ENCODE data around the gene HECW1. TPM values are rescaled to one million over a fixed set of nuclear protein-coding genes. Genes with fewer than 3 reads are reported as not detected.

HECW1 gene
- polyA plus RNA-seq, 1 donor (not counting 4 experiments of a cell fraction or from before 2014, with no cell fraction given) = not detected

DNA sequence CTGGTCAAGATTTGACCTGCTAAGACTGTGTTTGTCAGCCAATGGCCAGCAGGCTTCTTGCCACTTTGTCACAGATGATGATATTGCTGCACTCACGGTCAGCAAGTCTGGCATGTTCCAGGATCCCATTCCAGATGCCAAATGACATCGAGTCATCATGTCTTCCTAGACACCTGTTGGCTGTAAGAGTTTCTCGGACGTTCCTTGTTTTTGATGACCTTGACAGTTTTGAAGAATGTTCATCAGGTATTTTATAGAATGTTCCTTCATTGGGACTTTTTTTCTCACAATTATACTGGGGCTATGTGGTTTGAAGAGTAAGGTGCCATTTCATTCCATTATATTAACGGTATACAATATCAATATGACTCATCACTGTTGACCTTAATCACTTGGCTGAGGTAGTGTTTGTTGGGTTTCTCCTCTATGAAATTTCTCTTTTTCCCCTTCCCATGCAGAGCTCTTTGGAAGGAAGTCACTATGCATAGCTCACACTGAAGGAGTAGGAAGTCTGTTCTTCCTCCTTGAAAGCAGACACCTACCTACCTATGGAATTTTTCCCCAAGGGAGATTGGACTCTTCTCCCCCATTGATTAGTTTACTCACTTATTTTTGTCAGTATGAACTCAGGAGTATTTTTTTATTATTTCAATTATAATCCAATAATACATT, 31.6 kb downstream of the HECW1 start:
- Histone ChIP-seq H4K20me1 (ENCODE audit: control insufficient read depth, extremely low read depth, insufficient read depth, low read length) (no peaks in the 10 kb centered on the region), H3K4me3 (ENCODE audit: control insufficient read depth in 2 of 3, extremely low read depth in 1 of 3, insufficient read depth in 2 of 3, low read depth in 1 of 3, low read length in 3 of 3) (no peak overlapping the region), H3K27ac (ENCODE audit: control insufficient read depth, insufficient read depth, low read length) (no peak overlapping the region), H3K79me2 (ENCODE audit: control insufficient read depth, insufficient read depth, low read length) (no peaks in the 10 kb centered on the region), H3K9me1 (ENCODE audit: control insufficient read depth, extremely low read depth, insufficient read depth, low read length) (no peaks in the 10 kb centered on the region), H3K4me1 (ENCODE audit: control insufficient read depth, extremely low read depth, insufficient read depth, low read length) (peaks cover 22% of the 10 kb centered on the region), H2AFZ (ENCODE audit: control insufficient read depth, low read length) (no peak overlapping the region), H3K9ac (ENCODE audit: control insufficient read depth, extremely low read depth, insufficient read depth, low read length) (no peak overlapping the region), H3K9me3 (ENCODE audit: control insufficient read depth, low read depth, low read length) (no peaks in the 10 kb centered on the region), H3K27me3 (ENCODE audit: control insufficient read depth, extremely low read depth, insufficient read depth, low read length) (no peaks in the 10 kb centered on the region), H3K4me2 (ENCODE audit: control insufficient read depth, extremely low read depth, insufficient read depth, low read depth, low read length) (peak overlapping the region; percentile 42), H3K36me3 (ENCODE audit: control insufficient read depth in 2 of 2, extremely low read depth in 1 of 2, insufficient read depth in 2 of 2, low read length in 2 of 2) (no peaks in the 10 kb centered on the region)
- FAIRE-seq (peak; percentile 89), DNase-seq (ENCODE audit: low read depth, low spot score) (peak; percentile 23)
- TF ChIP-seq EZH2 (IDR thresholded peaks at IDR 0.05; ENCODE audit: low read length) = no peak
- TF ChIP-seq, protein P1, sequence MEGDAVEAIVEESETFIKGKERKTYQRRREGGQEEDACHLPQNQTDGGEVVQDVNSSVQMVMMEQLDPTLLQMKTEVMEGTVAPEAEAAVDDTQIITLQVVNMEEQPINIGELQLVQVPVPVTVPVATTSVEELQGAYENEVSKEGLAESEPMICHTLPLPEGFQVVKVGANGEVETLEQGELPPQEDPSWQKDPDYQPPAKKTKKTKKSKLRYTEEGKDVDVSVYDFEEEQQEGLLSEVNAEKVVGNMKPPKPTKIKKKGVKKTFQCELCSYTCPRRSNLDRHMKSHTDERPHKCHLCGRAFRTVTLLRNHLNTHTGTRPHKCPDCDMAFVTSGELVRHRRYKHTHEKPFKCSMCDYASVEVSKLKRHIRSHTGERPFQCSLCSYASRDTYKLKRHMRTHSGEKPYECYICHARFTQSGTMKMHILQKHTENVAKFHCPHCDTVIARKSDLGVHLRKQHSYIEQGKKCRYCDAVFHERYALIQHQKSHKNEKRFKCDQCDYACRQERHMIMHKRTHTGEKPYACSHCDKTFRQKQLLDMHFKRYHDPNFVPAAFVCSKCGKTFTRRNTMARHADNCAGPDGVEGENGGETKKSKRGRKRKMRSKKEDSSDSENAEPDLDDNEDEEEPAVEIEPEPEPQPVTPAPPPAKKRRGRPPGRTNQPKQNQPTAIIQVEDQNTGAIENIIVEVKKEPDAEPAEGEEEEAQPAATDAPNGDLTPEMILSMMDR (optimal IDR thresholded peaks at IDR 0.05 in 1 of 3, IDR thresholded peaks at IDR 0.05 in 1 of 3, conservative IDR thresholded peaks at IDR 0.05 in 1 of 3; ENCODE audit: extremely low read depth in 1 of 3, insufficient read depth in 2 of 3, low read length in 3 of 3) = no peak
- dilution Hi-C loops (cut with MboI; ENCODE audit: extremely low pct_ligation_motif_present, low sequenced_read_pairs) = no loop called here

- Histone ChIP-seq H3K4me1 (ENCODE audit: control insufficient read depth, extremely low read depth, insufficient read depth, low read length) (peaks cover 22% of the 10 kb centered on the region), H3K27ac (ENCODE audit: control insufficient read depth, insufficient read depth, low read length) (no peak overlapping the region), H2AFZ (ENCODE audit: control insufficient read depth, low read length) (no peak overlapping the region), H3K4me2 (ENCODE audit: control insufficient read depth, extremely low read depth, insufficient read depth, low read depth, low read length) (peak overlapping the region; percentile 33), H3K9ac (ENCODE audit: control insufficient read depth, extremely low read depth, insufficient read depth, low read length) (no peak overlapping the region), H3K9me3 (ENCODE audit: control insufficient read depth, low read depth, low read length) (no peaks in the 10 kb centered on the region), H3K27me3 (ENCODE audit: control insufficient read depth, extremely low read depth, insufficient read depth, low read length) (no peaks in the 10 kb centered on the region), H4K20me1 (ENCODE audit: control insufficient read depth, extremely low read depth, insufficient read depth, low read length) (no peaks in the 10 kb centered on the region), H3K79me2 (ENCODE audit: control insufficient read depth, insufficient read depth, low read length) (no peaks in the 10 kb centered on the region), H3K9me1 (ENCODE audit: control insufficient read depth, extremely low read depth, insufficient read depth, low read length) (no peaks in the 10 kb centered on the region), H3K36me3 (ENCODE audit: control insufficient read depth in 2 of 2, extremely low read depth in 1 of 2, insufficient read depth in 2 of 2, low read length in 2 of 2) (no peaks in the 10 kb centered on the region), H3K4me3 (ENCODE audit: control insufficient read depth in 2 of 3, extremely low read depth in 1 of 3, insufficient read depth in 2 of 3, low read depth in 1 of 3, low read length in 3 of 3) (no peak overlapping the region)
- dilution Hi-C loops (cut with MboI; ENCODE audit: extremely low pct_ligation_motif_present, low sequenced_read_pairs) = no loop called here
- FAIRE-seq (peak; percentile 98), DNase-seq (ENCODE audit: low read depth, low spot score) (peak; percentile 25)
- no peak for TF ChIP-seq EZH2 (IDR thresholded peaks at IDR 0.05; ENCODE audit: low read length)
Observed at GRCh38 chr7:43148161-43148731, 35.8 kb downstream of the HECW1 start.

Data from keratinocyte (primary cell).